Measurements from ENCODE around the gene UPP1.

GRCh38 chr7:48088559-48089045 lies 463 bp upstream of the UPP1 start:
- TF ChIP-seq CTCF (conservative IDR thresholded peaks at IDR 0.05; ENCODE audit: low read depth, low read length) (no peak), CEBPB (IDR thresholded peaks at IDR 0.05; ENCODE audit: low read depth, low read length) (peak; percentile 91), RCOR1 (IDR thresholded peaks at IDR 0.05; ENCODE audit: insufficient replicate concordance, low read length) (no peak), BHLHE40 (IDR thresholded peaks at IDR 0.05; ENCODE audit: low read depth, low read length) (peak; percentile 51), MAZ (IDR thresholded peaks at IDR 0.05; ENCODE audit: borderline replicate concordance, low read depth, low read length) (peak; percentile 74; the same call in 1 of the 2 replicates)
- TF ChIP-seq, protein P1, sequence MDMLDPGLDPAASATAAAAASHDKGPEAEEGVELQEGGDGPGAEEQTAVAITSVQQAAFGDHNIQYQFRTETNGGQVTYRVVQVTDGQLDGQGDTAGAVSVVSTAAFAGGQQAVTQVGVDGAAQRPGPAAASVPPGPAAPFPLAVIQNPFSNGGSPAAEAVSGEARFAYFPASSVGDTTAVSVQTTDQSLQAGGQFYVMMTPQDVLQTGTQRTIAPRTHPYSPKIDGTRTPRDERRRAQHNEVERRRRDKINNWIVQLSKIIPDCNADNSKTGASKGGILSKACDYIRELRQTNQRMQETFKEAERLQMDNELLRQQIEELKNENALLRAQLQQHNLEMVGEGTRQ (IDR thresholded peaks at IDR 0.05; ENCODE audit: low read depth, low read length), result peak; percentile 80

Measured in IMR-90 (cell line).